ENCODE measurements around the gene GIGYF2.

Gene GIGYF2

GRCh38 chr2:232749331-232749730, 52.2 kb downstream of the GIGYF2 start:
- no peak for DNase-seq (ENCODE audit: low read depth in 2 of 2)

GRCh38 chr2:232750135-232750671, 53.1 kb downstream of the GIGYF2 start:
- DNase-seq (ENCODE audit: low read depth in 2 of 2) = no peak

- DNase-seq (ENCODE audit: low read depth in 2 of 2) = no peak
These were observed 60.8 kb downstream of the GIGYF2 start for GRCh38 chr2:232757905-232758304.

- no peak for DNase-seq (ENCODE audit: low read depth in 2 of 2)
These were observed 64.3 kb downstream of the GIGYF2 start for GRCh38 chr2:232761301-232761907.

- DNase-seq (ENCODE audit: low read depth in 2 of 2) = no peak
These were observed 70.7 kb downstream of the GIGYF2 start for GRCh38 chr2:232767866-232768265.

- no peak for DNase-seq (ENCODE audit: low read depth in 2 of 2)
These were observed 73.1 kb downstream of the GIGYF2 start for GRCh38 chr2:232770207-232770606.

GRCh38 chr2:232771870-232772269, 74.7 kb downstream of the GIGYF2 start:
- no peak for DNase-seq (ENCODE audit: low read depth in 2 of 2)

- DNase-seq (ENCODE audit: low read depth in 2 of 2) = no peak
These were observed 75.4 kb downstream of the GIGYF2 start for GRCh38 chr2:232772531-232772930.

- no peak for DNase-seq (ENCODE audit: low read depth in 2 of 2)
These were observed 76.7 kb downstream of the GIGYF2 start for GRCh38 chr2:232773815-232774214.

GRCh38 chr2:232776435-232776834, 79.3 kb downstream of the GIGYF2 start, which contains the start of gene KCNJ13:
KCNJ13 (minus strand) TSS chr2:232776565; CDS start chr2:232771362, 5,203 bp downstream.
- DNase-seq (ENCODE audit: low read depth in 2 of 2) = no peak

GRCh38 chr2:232777276-232777675, 80.1 kb downstream of the GIGYF2 start:
- no peak for DNase-seq (ENCODE audit: low read depth in 2 of 2)

GRCh38 chr2:232779465-232779864, 82.3 kb downstream of the GIGYF2 start:
- DNase-seq (ENCODE audit: low read depth in 2 of 2) = no peak

- DNase-seq (ENCODE audit: low read depth in 2 of 2) = no peak
These were observed 82.8 kb downstream of the GIGYF2 start for GRCh38 chr2:232779934-232780333.

GRCh38 chr2:232781765-232782164, 84.6 kb downstream of the GIGYF2 start:
- no peak for DNase-seq (ENCODE audit: low read depth in 2 of 2)

- DNase-seq (ENCODE audit: low read depth in 2 of 2) = no peak
These were observed 86.1 kb downstream of the GIGYF2 start for GRCh38 chr2:232783278-232783677.

- no peak for DNase-seq (ENCODE audit: low read depth in 2 of 2)
These were observed 90.7 kb downstream of the GIGYF2 start for GRCh38 chr2:232787806-232788205.

- DNase-seq (ENCODE audit: low read depth in 2 of 2) = no peak
These were observed 92.0 kb downstream of the GIGYF2 start for GRCh38 chr2:232789082-232789481.

GRCh38 chr2:232791518-232791917, 94.4 kb downstream of the GIGYF2 start:
- DNase-seq (ENCODE audit: low read depth in 2 of 2) = no peak

- no peak for DNase-seq (ENCODE audit: low read depth in 2 of 2)
These were observed 96.1 kb downstream of the GIGYF2 start for GRCh38 chr2:232793271-232793670.

GRCh38 chr2:232794981-232795380, 97.8 kb downstream of the GIGYF2 start:
- DNase-seq (ENCODE audit: low read depth in 2 of 2) = no peak

GRCh38 chr2:232795920-232796319, 98.8 kb downstream of the GIGYF2 start:
- DNase-seq (ENCODE audit: low read depth in 2 of 2) = no peak

- no peak for DNase-seq (ENCODE audit: low read depth in 2 of 2)
These were observed 101.1 kb downstream of the GIGYF2 start for GRCh38 chr2:232798187-232798586.

- DNase-seq (ENCODE audit: low read depth in 2 of 2) = no peak
These were observed 103.0 kb downstream of the GIGYF2 start for GRCh38 chr2:232800166-232800565.

- DNase-seq (ENCODE audit: low read depth in 2 of 2) = no peak
These were observed 105.0 kb downstream of the GIGYF2 start for GRCh38 chr2:232802091-232802490.
